Natural killer cell (primary cell): Measurements from ENCODE around the gene RAP1GAP. TPM values are rescaled to one million over a fixed set of nuclear protein-coding genes. Genes with fewer than 3 reads are reported as not detected.

Source experiments
- ATAC-seq, 3 donors: fragments of 150-1000 bp in 2 of 3; fragments of 200-7000 bp in 1 of 3; cut with Tn5 transposase; 1 replicate in 1 of 3; 2 replicates in 2 of 3; pipeline ENCODE4 v1.10.0; 2021; ENCODE audit warnings: mild to moderate bottlenecking in 2 of 3, moderate library complexity in 2 of 3
- DNase-seq, 2 donors: peaks; one replicate each; pipeline versions ENCODE4 v3.0.0 to v3.0.0-alpha.2; 2013 to 2021; ENCODE audit warnings: mixed read lengths in 1 of 2
- H3K27ac ChIP-seq: one replicate; pipeline ENCODE4 v1.5.1; 2013; ENCODE audit warnings: mild to moderate bottlenecking, low read length
- H3K27me3 ChIP-seq: one replicate; pipeline ENCODE4 v1.6.1; 2013; ENCODE audit warnings: low read length; ENCODE audit not compliant: control insufficient read depth, insufficient read depth
- H3K36me3 ChIP-seq: one replicate; pipeline ENCODE4 v1.6.1; 2013; ENCODE audit warnings: low read length; ENCODE audit not compliant: control insufficient read depth, insufficient read depth
- H3K4me1 ChIP-seq: one replicate; pipeline ENCODE4 v1.6.1; 2013; ENCODE audit warnings: low read length; ENCODE audit not compliant: control insufficient read depth, insufficient read depth
- H3K4me3 ChIP-seq: one replicate; pipeline ENCODE4 v1.5.1; 2013; ENCODE audit warnings: low read length
- H3K9me3 ChIP-seq: one replicate; pipeline ENCODE4 v1.6.1; 2013; ENCODE audit warnings: low read length; ENCODE audit not compliant: control insufficient read depth, insufficient read depth
- H3K27ac Mint-ChIP-seq, 2 donors: one replicate each; pipeline ENCODE4 v1.8.0; 2022; ENCODE audit warnings: mild to moderate bottlenecking in 2 of 2, mixed read lengths in 2 of 2, moderate library complexity in 1 of 2
- H3K27me3 Mint-ChIP-seq, 2 donors: one replicate each; pipeline ENCODE4 v1.8.0; 2022; ENCODE audit warnings: low read depth in 2 of 2, mixed read lengths in 2 of 2
- H3K36me3 Mint-ChIP-seq: one replicate; pipeline ENCODE4 v1.8.0; 2022; ENCODE audit warnings: mixed read lengths
- H3K4me1 Mint-ChIP-seq, 2 donors: one replicate each; pipeline ENCODE4 v1.8.0; 2022; ENCODE audit warnings: mixed read lengths in 2 of 2
- H3K4me3 Mint-ChIP-seq: one replicate; pipeline ENCODE4 v1.8.0; 2022; ENCODE audit warnings: mild to moderate bottlenecking, moderate library complexity, mixed read lengths
- H3K9me3 Mint-ChIP-seq, 2 donors: one replicate each; pipeline ENCODE4 v1.8.0; 2022; ENCODE audit warnings: mixed read lengths in 2 of 2
- CTCF ChIP-seq: fragments of 200-600 bp; IDR thresholded peaks from one replicate; pipeline ENCODE4 v1.8.0; 2022; ENCODE audit warnings: antibody characterized with exemption
- WGBS: methylation state at CpG from one replicate; pipeline ENCODE4 v1.1.7; 2013; ENCODE audit warnings: missing lambda C conversion rate; ENCODE audit not compliant: insufficient coverage; 5-methylcytosine and 5-hydroxymethylcytosine counted together
- intact Hi-C: fragments of 100-400 bp; cut with micrococcal nuclease; formaldehyde crosslinking; loops from one replicate; pipeline ENCODE4 v1.14.2; 2022
- total RNA-seq, 4 donors: library from RNA; stranded (reverse); fragments of 120-200 nt in 1 of 4; gene quantifications; one replicate each; pipeline versions ENCODE4 v1.2.3 to v1.2.4, GENCODE V29; 2013 to 2022

RAP1GAP gene
- total RNA-seq, 3 donors from 2014 or later (not counting 1 experiment from before 2014, with no cell fraction given) = 0.47 to 1.1 TPM; not detected in 1

- Histone ChIP-seq H3K4me1 (peaks cover 18% of the 10 kb centered on the region), H3K27me3 (peaks cover 27% of the 10 kb centered on the region), H3K36me3 (no peaks in the 10 kb centered on the region), H3K27ac (no peak overlapping the region), H3K4me3 (no peak overlapping the region), H3K9me3 (no peaks in the 10 kb centered on the region)
- no peaks in the 10 kb centered on the region for H3K36me3 Mint-ChIP-seq
- intact Hi-C loops = no loop called here
- no peak for TF ChIP-seq CTCF
- no peak for ATAC-seq
- no peak for DNase-seq
- no peak overlapping the region for H3K4me3 Mint-ChIP-seq
- H3K4me1 Mint-ChIP-seq = peaks cover 0 to 8% of the 10 kb centered on the region in 2 donors
- H3K27ac Mint-ChIP-seq = no peak overlapping the region
- no peaks in the 10 kb centered on the region for H3K9me3 Mint-ChIP-seq
- WGBS = 32% methylated on average over 14 of the region's 16 CpGs
- H3K27me3 Mint-ChIP-seq = peaks cover 24 to 37% of the 10 kb centered on the region in 2 donors
Measured at GRCh38 chr1:21663951-21664805, 5.0 kb downstream of the RAP1GAP start.

- H3K36me3 Mint-ChIP-seq = no peaks in the 10 kb centered on the region
- H3K27me3 Mint-ChIP-seq = peaks cover 24 to 39% of the 10 kb centered on the region in 2 donors
- no peak overlapping the region for H3K27ac ChIP-seq
- no peaks in the 10 kb centered on the region for H3K36me3 ChIP-seq
- ATAC-seq (no peak), DNase-seq (no peak)
- peaks cover 0 to 8% of the 10 kb centered on the region in 2 donors for H3K4me1 Mint-ChIP-seq
- WGBS = 73% methylated on average over 11 of the region's 11 CpGs
- no peaks in the 10 kb centered on the region for H3K9me3 Mint-ChIP-seq
- H3K4me1 ChIP-seq = peaks cover 12% of the 10 kb centered on the region
- intact Hi-C loops = no loop called here
- no peak for TF ChIP-seq CTCF
- no peak overlapping the region for H3K27ac Mint-ChIP-seq
- H3K27me3 ChIP-seq = peaks cover 22% of the 10 kb centered on the region
- H3K4me3 Mint-ChIP-seq = no peak overlapping the region
- H3K9me3 ChIP-seq = no peaks in the 10 kb centered on the region
- no peak overlapping the region for H3K4me3 ChIP-seq
Measured at GRCh38 chr1:21663248-21663950, 5.8 kb downstream of the RAP1GAP start.

- TF ChIP-seq CTCF = no peak
- H3K36me3 ChIP-seq = no peaks in the 10 kb centered on the region
- no peak overlapping the region for H3K27ac ChIP-seq
- H3K27ac Mint-ChIP-seq = no peak overlapping the region
- H3K4me3 ChIP-seq = no peak overlapping the region
- ATAC-seq = no peak
- H3K4me1 Mint-ChIP-seq = peaks cover 0 to 8% of the 10 kb centered on the region in 2 donors
- H3K9me3 Mint-ChIP-seq = no peaks in the 10 kb centered on the region
- H3K36me3 Mint-ChIP-seq = no peaks in the 10 kb centered on the region
- 92% methylated on average over 6 of the region's 6 CpGs for WGBS
- no peaks in the 10 kb centered on the region for H3K9me3 ChIP-seq
- intact Hi-C loops = no loop called here
- DNase-seq = no peak
- H3K27me3 Mint-ChIP-seq = peaks cover 24 to 33% of the 10 kb centered on the region in 2 donors
- H3K27me3 ChIP-seq = peaks cover 14% of the 10 kb centered on the region
- no peak overlapping the region for H3K4me3 Mint-ChIP-seq
- peaks cover 7% of the 10 kb centered on the region for H3K4me1 ChIP-seq
Measured at GRCh38 chr1:21662426-21663247, 6.5 kb downstream of the RAP1GAP start.
